CD14-positive monocyte (primary cell): Measurements from ENCODE around the gene NABP1. TPM values are rescaled to one million over a fixed set of nuclear protein-coding genes. Genes with fewer than 3 reads are reported as not detected.

Source experiments
- DNase-seq, 3 donors: peaks; one replicate each; pipeline ENCODE4 v3.0.0-alpha.2; 2011 to 2022
- H2AFZ ChIP-seq: 2 replicates; pipeline ENCODE4 v1.6.0; 2012; ENCODE audit warnings: mild to moderate bottlenecking, low read depth, low read length, inconsistent platforms; ENCODE audit not compliant: insufficient read depth, poor library complexity, severe bottlenecking
- H3K27ac ChIP-seq, 2 donors: 1 replicate in 1 of 2; 2 replicates in 1 of 2; pipeline ENCODE4 v1.5.1; 2012 to 2013; ENCODE audit warnings: low read length in 2 of 2, control low read depth in 1 of 2, inconsistent platforms in 1 of 2, low read depth in 1 of 2, mild to moderate bottlenecking in 1 of 2
- H3K27me3 ChIP-seq, 2 donors: one replicate each; pipeline versions ENCODE4 v1.6.0 to v1.6.1; 2011 to 2013; ENCODE audit warnings: low read length in 2 of 2; ENCODE audit not compliant: control insufficient read depth in 2 of 2, insufficient read depth in 2 of 2
- H3K36me3 ChIP-seq, 2 donors: replicated peaks in 1 of 2; 1 replicate in 1 of 2; 2 replicates in 1 of 2; pipeline versions ENCODE4 v1.5.1 to v1.6.1; 2012 to 2013; ENCODE audit warnings: low read length in 2 of 2, control low read depth in 1 of 2, inconsistent platforms in 1 of 2, mild to moderate bottlenecking in 1 of 2; ENCODE audit not compliant: insufficient read depth in 2 of 2, control insufficient read depth in 1 of 2
- H3K4me1 ChIP-seq, 2 donors: 1 replicate in 1 of 2; 2 replicates in 1 of 2; pipeline versions ENCODE4 v1.5.1 to v1.6.1; 2012 to 2013; ENCODE audit warnings: low read length in 2 of 2, control low read depth in 1 of 2, inconsistent platforms in 1 of 2, mild to moderate bottlenecking in 1 of 2, moderate library complexity in 1 of 2; ENCODE audit not compliant: insufficient read depth in 2 of 2, control insufficient read depth in 1 of 2
- H3K4me2 ChIP-seq: replicated peaks from 2 replicates; pipeline ENCODE3; 2012; ENCODE audit warnings: low read length, moderate library complexity, mild to moderate bottlenecking; ENCODE audit not compliant: poor library complexity, severe bottlenecking; ENCODE audit errors: extremely low read depth
- H3K4me3 ChIP-seq, 3 experiments: fragments of 200-600 bp in 1 of 3; sonication (generic) in 1 of 3; replicated peaks in 1 of 3; 1 replicate in 2 of 3; 2 replicates in 1 of 3; pipeline ENCODE4 v1.5.1; 2011 to 2013; ENCODE audit warnings: low read length in 3 of 3, mild to moderate bottlenecking in 3 of 3, control low read depth in 2 of 3, low read depth in 2 of 3, inconsistent platforms in 1 of 3, moderate library complexity in 1 of 3
- H3K79me2 ChIP-seq: 2 replicates; pipeline ENCODE4 v1.6.0; 2012; ENCODE audit warnings: mild to moderate bottlenecking, control low read depth, inconsistent platforms, low read length, moderate library complexity; ENCODE audit not compliant: insufficient read depth
- H3K9ac ChIP-seq: 2 replicates; pipeline ENCODE4 v1.6.0; 2017; ENCODE audit warnings: low read length, mild to moderate bottlenecking; ENCODE audit not compliant: insufficient read depth, poor library complexity, severe bottlenecking
- H3K9me3 ChIP-seq, 2 donors: replicated peaks in 1 of 2; 1 replicate in 1 of 2; 2 replicates in 1 of 2; pipeline versions ENCODE4 v1.5.1 to v1.6.1; 2012 to 2013; ENCODE audit warnings: low read length in 2 of 2, control low read depth in 1 of 2; ENCODE audit not compliant: control insufficient read depth in 1 of 2, insufficient read depth in 1 of 2
- H4K20me1 ChIP-seq: 2 replicates; pipeline ENCODE4 v1.6.0; 2012; ENCODE audit warnings: mild to moderate bottlenecking, low read length, control low read depth, moderate library complexity; ENCODE audit not compliant: insufficient read depth
- H3K27ac Mint-ChIP-seq, 7 donors: one replicate each; pipeline ENCODE4 v1.8.0; 2020; ENCODE audit warnings: mild to moderate bottlenecking in 7 of 7, mixed read lengths in 7 of 7, moderate library complexity in 6 of 7, inconsistent platforms in 2 of 7
- H3K27me3 Mint-ChIP-seq, 3 donors: one replicate each; pipeline ENCODE4 v1.8.0; 2021 to 2022; ENCODE audit warnings: low read depth in 3 of 3, mild to moderate bottlenecking in 3 of 3, mixed read lengths in 3 of 3, moderate library complexity in 3 of 3, inconsistent platforms in 1 of 3
- H3K36me3 Mint-ChIP-seq, 2 donors: one replicate each; pipeline ENCODE4 v1.8.0; 2020; ENCODE audit warnings: mixed read lengths in 2 of 2, inconsistent platforms in 1 of 2, mild to moderate bottlenecking in 1 of 2
- H3K4me1 Mint-ChIP-seq: one replicate; pipeline ENCODE4 v1.8.0; 2020; ENCODE audit warnings: mild to moderate bottlenecking, mixed read lengths
- H3K4me3 Mint-ChIP-seq, 2 donors: one replicate each; pipeline ENCODE4 v1.8.0; 2020; ENCODE audit warnings: mild to moderate bottlenecking in 2 of 2, mixed read lengths in 2 of 2, moderate library complexity in 1 of 2
- H3K9me3 Mint-ChIP-seq, 7 donors: one replicate each; pipeline ENCODE4 v1.8.0; 2020 to 2022; ENCODE audit warnings: mixed read lengths in 7 of 7, mild to moderate bottlenecking in 6 of 7, moderate library complexity in 6 of 7, inconsistent platforms in 2 of 7
- WGBS: methylation state at CpG from one replicate; pipeline ENCODE4 v1.1.5; 2013; ENCODE audit warnings: missing lambda C conversion rate; ENCODE audit not compliant: insufficient coverage; 5-methylcytosine and 5-hydroxymethylcytosine counted together
- intact Hi-C, 2 donors: fragments of 100-400 bp; cut with micrococcal nuclease; formaldehyde crosslinking; loops; one replicate each; pipeline versions ENCODE4 v1.15.0 to v1.15.1; 2023
- polyA plus RNA-seq, 3 donors: library from polyadenylated mRNA; depleted of rRNA in 1 of 3; unstranded in 2 of 3; stranded (reverse) in 1 of 3; fragments of 300-500 nt in 2 of 3; fragments of >200 nt in 1 of 3; fragmentation: Illumina TruSeq in 2 of 3; gene quantifications; 1 replicate in 2 of 3; 2 replicates in 1 of 3; pipeline ENCODE4 v1.2.3, GENCODE V29; 2012 to 2021
- TF ChIP-seq, protein P1 (sequence below): fragments of 200-600 bp; IDR thresholded peaks from one replicate; pipeline ENCODE4 v1.8.0; 2022; ENCODE audit warnings: antibody characterized with exemption, mild to moderate bottlenecking

NABP1 gene
- polyA plus RNA-seq, 3 donors = 8.0 to 20.7 (median 13.3) TPM

- Histone ChIP-seq H3K79me2 (no peaks in the 10 kb centered on the region), H3K4me3 (no peak overlapping the region), H3K9me3 (no peaks in the 10 kb centered on the region), H3K27ac (no peak overlapping the region), H3K4me1 (peaks cover 3 to 8% of the 10 kb centered on the region in 2 donors), H3K27me3 (no peaks in the 10 kb centered on the region), H2AFZ (no peak overlapping the region), H3K9ac (no peak overlapping the region), H3K4me2 (no peak overlapping the region), H4K20me1 (no peaks in the 10 kb centered on the region), H3K36me3 (no peaks in the 10 kb centered on the region)
- H3K9me3 Mint-ChIP-seq = peaks cover 0 to 2% (median 0%) of the 10 kb centered on the region in 7 donors
- H3K27me3 Mint-ChIP-seq = no peaks in the 10 kb centered on the region
- no peak overlapping the region for H3K27ac Mint-ChIP-seq
- peaks cover 5% of the 10 kb centered on the region for H3K4me1 Mint-ChIP-seq
- no peaks in the 10 kb centered on the region for H3K36me3 Mint-ChIP-seq
- TF ChIP-seq, protein P1, sequence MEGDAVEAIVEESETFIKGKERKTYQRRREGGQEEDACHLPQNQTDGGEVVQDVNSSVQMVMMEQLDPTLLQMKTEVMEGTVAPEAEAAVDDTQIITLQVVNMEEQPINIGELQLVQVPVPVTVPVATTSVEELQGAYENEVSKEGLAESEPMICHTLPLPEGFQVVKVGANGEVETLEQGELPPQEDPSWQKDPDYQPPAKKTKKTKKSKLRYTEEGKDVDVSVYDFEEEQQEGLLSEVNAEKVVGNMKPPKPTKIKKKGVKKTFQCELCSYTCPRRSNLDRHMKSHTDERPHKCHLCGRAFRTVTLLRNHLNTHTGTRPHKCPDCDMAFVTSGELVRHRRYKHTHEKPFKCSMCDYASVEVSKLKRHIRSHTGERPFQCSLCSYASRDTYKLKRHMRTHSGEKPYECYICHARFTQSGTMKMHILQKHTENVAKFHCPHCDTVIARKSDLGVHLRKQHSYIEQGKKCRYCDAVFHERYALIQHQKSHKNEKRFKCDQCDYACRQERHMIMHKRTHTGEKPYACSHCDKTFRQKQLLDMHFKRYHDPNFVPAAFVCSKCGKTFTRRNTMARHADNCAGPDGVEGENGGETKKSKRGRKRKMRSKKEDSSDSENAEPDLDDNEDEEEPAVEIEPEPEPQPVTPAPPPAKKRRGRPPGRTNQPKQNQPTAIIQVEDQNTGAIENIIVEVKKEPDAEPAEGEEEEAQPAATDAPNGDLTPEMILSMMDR = no peak
- no peak overlapping the region for H3K4me3 Mint-ChIP-seq
- intact Hi-C loops = no loop called here
- no peak for DNase-seq
Measured at GRCh38 chr2:191659198-191659597, 18.7 kb upstream of the NABP1 start.

DNA sequence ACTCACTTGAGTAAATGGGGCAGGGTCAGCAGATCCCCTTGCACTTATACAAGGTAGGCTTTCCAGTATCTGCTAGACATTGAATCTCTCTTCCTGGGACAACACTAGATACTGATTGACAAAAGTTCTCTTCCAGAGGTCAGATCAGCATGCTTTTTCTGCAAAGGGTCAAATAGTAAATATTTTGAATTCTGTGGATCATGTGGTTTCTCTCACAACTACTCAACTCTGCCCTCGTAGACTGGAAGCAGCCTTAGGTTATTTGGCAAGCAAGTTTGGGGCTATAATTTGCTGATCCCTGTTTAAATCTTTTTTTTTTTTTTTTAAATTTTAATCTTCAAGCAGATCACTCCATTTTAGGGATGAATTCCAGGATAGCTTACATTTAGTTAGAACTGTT lies 17.4 kb upstream of the NABP1 start:
- WGBS = no CpG with 5 or more reads among the region's 1 CpG
- H3K27me3 Mint-ChIP-seq = no peaks in the 10 kb centered on the region
- H3K4me3 Mint-ChIP-seq = no peak overlapping the region

More for the DNA sequence above, 17.4 kb upstream of the NABP1 start:
- H3K4me1 ChIP-seq = peaks cover 9 to 16% of the 10 kb centered on the region in 2 donors
- H2AFZ ChIP-seq = no peak overlapping the region
- no peak overlapping the region for H3K4me2 ChIP-seq
- H3K4me1 Mint-ChIP-seq = peaks cover 16% of the 10 kb centered on the region
- intact Hi-C loops = no loop called here
- no peaks in the 10 kb centered on the region for H4K20me1 ChIP-seq
- H3K36me3 Mint-ChIP-seq = peaks cover 0 to 4% of the 10 kb centered on the region in 2 donors
- no peak overlapping the region for H3K9ac ChIP-seq
- H3K27ac ChIP-seq = no peak overlapping the region
- no peaks in the 10 kb centered on the region for H3K27me3 ChIP-seq
- H3K79me2 ChIP-seq = no peaks in the 10 kb centered on the region
- no peaks in the 10 kb centered on the region for H3K9me3 ChIP-seq
- DNase-seq = no peak
- peaks cover 0 to 4% (median 3%) of the 10 kb centered on the region in 7 donors for H3K9me3 Mint-ChIP-seq
- H3K4me3 ChIP-seq = no peak overlapping the region
- no peak overlapping the region for H3K27ac Mint-ChIP-seq
- no peaks in the 10 kb centered on the region for H3K36me3 ChIP-seq
- TF ChIP-seq, protein P1 = no peak
